ENCODE data around the gene CNTNAP5.

Gene CNTNAP5

DNA sequence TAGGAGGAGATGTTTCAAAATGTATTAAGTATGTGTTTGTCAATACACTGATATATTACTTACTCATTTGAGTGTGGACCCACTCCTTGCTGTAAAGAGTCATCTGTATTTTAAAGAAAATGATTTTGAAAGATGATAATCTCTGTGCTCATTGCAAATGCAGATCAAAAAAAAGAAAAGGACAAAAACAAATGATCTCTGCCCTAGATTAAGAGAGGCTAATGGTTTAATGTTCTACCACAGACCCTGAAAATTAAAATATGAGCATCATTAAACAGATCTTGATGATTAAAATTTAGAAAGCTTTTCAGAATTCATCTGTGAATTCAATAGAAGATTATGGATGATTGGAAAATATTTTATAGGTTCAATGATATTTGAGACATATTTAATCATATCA lies 136.5 kb downstream of the CNTNAP5 start:
- DNase-seq: no peak

- no peak for DNase-seq
These were observed 137.2 kb downstream of the CNTNAP5 start for GRCh38 chr2:124162256-124162655.

DNA sequence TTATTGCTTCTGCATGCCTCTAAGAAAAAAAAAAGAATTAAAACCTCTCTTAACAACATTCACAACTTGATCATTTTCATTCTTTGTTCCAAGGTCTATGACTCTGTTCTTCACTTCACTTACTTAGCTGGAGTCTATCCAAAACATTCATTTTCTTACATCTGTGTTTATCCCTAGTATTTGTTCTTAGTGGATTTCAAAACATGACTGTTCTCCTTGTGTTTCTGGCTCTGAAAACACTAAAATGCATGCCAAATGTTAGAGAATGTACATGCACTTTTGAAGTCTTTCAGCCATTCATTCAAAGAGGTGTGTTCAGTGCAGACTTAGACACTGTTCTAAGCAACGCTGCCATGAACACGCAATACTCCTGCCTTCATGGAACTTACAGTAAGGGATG lies 138.8 kb downstream of the CNTNAP5 start:
- no peak for DNase-seq

DNA sequence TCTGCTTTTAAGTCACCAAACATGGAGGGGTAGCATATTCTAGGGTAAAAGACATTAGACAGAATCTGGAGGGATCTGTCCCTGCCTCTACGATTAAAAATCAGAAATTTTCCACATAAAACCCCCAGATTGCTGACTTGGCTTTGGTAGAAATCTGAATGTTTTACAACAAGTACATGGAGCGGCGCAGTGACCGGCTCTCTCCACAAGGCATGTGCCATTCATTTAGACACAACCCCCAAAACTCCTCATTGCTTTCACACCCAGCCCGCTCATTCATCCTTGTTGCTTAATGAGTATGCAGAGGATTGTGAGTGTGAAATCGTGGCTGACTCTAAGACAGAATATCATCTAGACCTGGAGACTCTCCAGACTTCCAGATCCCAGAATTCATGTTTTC lies 140.6 kb downstream of the CNTNAP5 start:
- no peak for DNase-seq

DNA sequence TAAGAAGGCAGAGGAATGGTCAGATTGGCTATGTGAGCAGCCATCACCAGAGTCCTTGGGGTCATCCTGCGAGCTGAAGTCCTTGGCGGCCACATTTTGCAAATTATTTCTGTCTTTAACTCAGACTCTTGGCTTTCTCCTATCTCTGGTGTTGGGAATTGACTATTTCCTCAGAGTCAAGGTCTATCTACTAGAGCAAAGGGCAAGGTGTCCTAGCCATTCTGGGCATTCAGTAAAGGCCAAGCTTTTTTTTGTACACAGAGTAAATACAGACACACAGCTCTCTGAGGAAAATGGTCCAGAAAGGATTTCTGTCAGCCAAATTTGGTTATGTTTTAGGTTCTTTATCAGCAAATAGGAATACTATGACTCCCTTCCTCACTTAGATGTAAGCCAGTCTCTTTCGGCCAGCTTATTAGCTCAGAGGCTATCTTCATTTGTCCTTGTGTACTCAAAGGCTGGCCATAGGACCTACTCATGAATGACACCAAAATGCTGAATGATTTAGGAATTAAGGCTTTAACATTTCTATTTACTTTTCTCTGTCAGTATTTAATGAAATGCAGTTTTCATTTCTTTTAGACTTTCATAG lies 146.5 kb downstream of the CNTNAP5 start:
- no peak for DNase-seq

GRCh38 chr2:124178719-124179118 lies 153.6 kb downstream of the CNTNAP5 start:
- no peak for DNase-seq

- no peak for DNase-seq
These were observed 155.5 kb downstream of the CNTNAP5 start for GRCh38 chr2:124180635-124181034.

DNA sequence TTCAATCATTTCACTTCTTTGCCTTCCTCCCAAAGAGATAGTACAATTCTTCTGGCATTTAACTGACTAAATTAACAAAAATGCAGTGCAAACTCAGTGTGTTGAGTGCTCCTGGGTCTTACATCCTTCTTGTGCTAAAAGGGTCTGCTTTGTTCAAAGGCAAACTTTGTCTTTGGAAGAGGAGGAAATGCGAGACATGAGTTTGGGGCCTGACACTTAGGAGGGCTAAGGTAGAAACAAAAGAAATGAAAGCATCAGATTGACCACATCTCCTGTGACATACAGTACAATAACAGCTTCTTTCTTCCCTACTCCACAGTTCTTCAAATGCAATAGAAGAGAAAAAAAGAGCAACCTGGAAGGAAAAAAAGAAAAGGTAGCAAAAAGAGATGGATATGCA lies 161.7 kb downstream of the CNTNAP5 start:
- DNase-seq: no peak

DNA sequence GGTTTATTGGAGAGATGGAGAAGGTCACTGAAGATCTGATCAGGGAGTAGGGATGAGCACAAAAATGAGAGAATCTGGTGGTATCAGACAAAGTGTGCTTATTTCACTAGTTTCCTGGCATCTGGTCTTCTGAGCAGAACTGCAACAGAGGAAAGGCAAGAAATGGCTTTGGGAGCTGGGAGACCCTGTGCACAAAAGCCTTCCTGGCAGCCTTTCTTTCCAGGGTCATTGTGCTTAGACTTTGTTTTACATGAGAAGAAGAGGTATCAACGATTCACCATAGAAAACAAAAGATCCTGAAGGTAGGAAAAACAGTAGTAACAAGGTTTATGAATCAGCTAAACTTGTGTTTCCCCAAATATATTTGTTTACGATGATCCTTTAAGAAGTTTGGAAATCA lies 162.9 kb downstream of the CNTNAP5 start:
- DNase-seq: no peak

GRCh38 chr2:124193706-124194105 lies 168.6 kb downstream of the CNTNAP5 start:
- no peak for DNase-seq

DNA sequence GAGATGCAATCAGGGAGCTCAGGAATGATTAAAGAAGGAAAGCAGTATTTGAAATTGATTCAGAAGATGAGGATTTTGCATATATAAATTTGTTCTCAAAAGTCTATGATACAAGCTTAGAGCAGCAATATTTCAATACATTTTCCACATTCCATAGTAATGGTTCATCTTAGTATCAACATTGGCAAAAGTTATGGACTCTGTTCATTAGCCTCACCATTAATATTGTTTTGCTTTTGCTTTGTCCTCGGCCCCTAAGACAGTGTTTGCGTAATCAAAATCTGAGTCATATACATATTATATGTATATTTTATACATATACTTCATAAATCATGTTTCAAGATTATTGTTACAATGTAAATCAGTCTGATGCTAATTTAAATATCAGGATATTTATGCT lies 176.6 kb downstream of the CNTNAP5 start:
- no peak for DNase-seq

DNA sequence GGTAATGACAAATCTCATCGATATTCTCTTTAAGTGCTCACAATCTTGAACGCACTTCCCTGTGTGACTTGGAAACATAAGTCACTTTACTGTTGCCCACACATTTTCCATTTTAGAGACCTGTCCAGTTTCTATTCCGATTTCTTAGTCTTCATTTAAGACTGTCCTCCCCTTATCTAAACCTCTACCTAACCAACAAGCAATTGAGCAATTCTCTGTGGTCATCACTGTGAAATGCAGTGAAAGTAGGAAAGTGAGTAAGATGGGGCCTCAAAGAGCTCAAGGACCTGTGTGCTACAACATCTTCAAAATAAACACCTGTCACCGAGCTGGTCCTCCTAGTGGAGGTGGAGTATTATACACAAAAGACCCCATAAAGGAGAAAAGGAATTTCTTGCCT lies 184.4 kb downstream of the CNTNAP5 start:
- DNase-seq: no peak

DNA sequence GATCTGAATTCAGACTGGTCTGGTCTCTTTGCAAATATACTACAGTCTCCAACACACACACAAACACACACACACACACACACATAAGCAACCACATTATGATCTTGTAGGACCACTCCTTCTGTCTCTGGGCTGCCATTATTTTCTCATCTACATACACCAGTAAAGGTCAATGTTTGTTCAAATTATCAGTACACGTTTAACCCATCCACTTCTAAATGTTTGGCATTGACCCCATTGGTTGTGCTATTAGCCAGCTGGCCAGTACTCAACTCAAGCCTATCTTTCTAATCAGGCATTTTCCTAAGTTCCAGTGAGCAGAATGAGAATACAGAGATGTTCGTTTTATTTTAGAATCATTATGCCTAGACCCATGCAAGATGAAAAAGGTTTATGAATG lies 186.4 kb downstream of the CNTNAP5 start:
- no peak for DNase-seq

DNA sequence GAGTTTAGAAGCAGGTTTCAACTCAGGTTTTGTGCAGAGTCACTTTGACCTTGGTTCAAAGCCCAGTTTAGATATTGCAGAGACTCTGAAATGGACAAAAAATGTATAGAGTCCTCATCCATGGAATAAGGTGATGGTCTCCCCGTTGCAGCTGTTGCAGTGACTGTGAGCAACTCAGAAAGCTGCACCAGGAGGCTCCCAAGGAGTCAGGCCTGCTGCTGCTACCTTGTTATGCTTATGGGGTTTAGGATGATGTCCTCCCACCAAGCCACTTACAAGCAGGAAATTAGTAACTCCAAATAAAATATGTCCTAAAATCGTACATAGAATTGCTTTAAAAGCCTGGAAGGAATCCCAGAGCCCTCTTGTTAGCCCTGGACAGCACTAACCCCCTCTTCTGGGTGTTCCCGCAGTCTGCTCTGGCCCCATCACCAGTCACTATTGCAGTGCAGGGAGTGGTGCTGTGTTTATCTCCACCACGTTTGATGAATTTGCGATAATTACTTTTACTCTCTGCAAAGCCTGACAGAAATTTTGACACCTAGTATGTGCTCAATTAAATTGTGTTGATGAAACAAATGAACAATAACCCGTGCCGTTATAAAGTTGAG lies 189.0 kb downstream of the CNTNAP5 start:
- DNase-seq: no peak

- DNase-seq: no peak
These were observed 221.1 kb downstream of the CNTNAP5 start for GRCh38 chr2:124246170-124246569.

DNA sequence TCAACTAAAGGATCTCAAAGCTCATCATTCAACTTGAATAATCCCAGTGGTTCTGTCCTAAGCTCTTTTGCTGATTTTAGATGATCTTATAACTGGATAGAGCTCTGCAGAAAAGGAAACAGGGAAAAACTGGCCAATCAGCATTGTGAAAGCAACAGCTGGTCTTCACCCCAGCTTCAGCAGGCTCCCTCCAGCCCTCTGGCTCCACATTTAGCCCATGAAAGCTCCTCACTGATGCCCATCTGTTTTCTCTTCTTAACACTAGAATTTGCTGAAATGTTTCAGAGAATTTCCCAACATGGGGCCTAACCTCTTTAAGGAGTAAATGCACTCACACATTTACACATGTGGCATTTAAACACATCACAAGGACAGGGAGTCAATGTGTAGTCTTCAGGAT lies 223.3 kb downstream of the CNTNAP5 start:
- no peak for DNase-seq

- DNase-seq: no peak
These were observed 225.3 kb downstream of the CNTNAP5 start for GRCh38 chr2:124250433-124250832.

DNA sequence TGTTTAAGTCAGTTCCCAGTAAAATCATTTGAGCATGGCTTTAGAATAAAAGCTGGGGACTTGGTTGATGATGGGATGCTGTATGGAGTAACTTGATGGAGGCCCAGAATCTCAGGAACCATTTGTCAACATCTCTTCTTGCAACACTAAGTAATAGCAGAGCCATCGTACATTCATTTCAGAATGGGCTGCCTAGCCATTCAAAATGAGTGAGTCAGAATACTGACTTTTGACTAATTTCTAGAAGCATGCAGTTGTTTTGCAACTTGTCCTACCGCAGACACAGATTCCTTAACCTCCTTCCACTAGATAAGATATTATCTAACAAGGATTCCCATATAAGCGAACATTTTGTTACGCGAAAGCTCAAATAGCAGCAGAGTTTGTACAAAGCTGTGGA lies 229.5 kb downstream of the CNTNAP5 start:
- no peak for DNase-seq

GRCh38 chr2:124257120-124257519 lies 232.0 kb downstream of the CNTNAP5 start:
- no peak for DNase-seq

DNA sequence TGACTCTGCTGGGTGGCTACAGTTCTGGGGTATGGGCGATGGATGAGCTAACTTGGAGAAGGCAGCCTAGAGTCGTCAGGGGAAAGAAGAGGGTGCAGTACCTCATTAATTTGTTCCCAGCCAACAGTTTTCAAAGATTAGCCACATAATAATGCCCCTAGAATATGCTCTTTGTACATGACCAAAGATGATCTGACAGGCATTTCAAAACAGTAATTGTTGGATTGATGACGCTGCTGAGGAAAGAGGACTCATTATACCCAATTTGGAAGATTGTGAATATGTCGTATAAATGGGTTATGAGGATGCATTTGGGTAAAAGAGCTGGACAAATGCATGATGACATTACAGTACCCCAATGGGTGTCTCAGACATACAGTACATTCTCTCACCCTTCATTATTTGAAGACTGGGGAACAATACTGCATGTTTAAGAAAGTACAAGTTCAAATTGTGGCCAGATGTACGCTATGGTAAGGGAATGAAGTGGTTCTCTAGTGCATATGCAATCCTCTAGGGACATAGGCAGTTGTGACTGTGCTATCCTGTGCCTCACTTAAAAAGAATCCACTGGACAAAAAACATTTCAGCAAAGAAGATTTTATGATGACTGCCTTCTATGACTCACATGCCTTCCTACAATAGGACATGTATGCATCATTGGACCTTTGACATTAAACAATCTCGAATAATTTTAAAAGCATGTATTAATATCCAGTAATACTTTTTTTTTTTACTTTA lies 233.2 kb downstream of the CNTNAP5 start:
- DNase-seq: no peak

GRCh38 chr2:124261456-124261855 lies 236.4 kb downstream of the CNTNAP5 start:
- DNase-seq: no peak

DNA sequence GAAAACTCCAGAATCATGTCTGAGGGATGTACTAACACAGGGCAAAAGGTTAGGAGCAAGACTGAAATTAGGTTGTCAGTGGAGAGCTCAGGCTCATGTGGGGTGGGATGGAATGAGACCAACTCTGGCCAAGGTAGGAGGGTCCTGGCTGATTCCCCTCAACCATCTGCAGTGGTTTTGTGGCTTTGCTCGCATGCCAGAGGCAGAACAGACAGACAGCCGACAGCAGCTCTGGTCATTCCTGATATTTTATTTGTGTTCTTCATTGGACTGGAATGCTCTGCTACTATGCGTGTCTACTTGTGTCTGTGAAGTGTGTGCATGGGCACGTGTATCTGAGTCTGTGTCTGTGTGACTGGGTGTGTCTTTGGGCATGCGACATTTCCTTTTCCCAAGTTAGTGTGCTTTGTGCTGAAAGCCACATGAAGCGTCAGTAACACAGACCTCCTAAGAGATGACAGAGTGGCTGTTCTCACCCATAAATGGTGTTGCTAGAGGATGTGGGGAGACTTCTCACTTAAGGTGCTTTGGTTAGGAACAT lies 239.5 kb downstream of the CNTNAP5 start:
- DNase-seq: no peak

GRCh38 chr2:124267794-124268193 lies 242.7 kb downstream of the CNTNAP5 start:
- DNase-seq: no peak

DNA sequence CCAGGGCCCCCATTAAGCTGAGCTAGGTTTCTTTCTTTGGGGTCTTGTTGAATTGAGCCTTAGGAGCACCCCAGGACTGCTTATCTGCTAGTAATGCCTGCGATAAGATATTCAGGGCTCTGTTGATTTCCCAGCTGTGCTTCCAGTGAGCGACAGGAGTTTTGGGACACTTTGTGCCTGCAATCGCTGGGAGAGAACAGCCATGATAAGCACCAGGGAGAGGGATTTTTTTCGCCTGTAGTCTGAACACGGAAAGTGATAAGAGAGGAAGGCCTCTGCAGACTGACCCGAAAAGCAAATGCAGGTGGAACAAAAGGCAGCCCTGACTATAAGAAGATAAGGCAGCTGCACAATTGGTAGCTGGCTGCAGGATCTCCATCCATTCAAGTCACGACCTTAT lies 244.3 kb downstream of the CNTNAP5 start:
- DNase-seq: no peak
